Omental fat pad (tissue), 4 donors: ENCODE results near the gene NOLC1. TPM values are rescaled to one million over a fixed set of nuclear protein-coding genes. Genes with fewer than 3 reads are reported as not detected.

Experiments used
- ATAC-seq: fragments of 150-250 bp; one replicate; pipeline ENCODE4 v1.9.1; 2016; ENCODE audit warnings: mild to moderate bottlenecking, moderate library complexity; ENCODE audit not compliant: low FRiP score
- DNase-seq: peaks from one replicate; pipeline ENCODE4 v3.0.0-alpha.2; 2019; ENCODE audit warnings: low spot score
- CTCF ChIP-seq, 3 donors: fragments of 450-650 bp; IDR thresholded peaks; one replicate each; pipeline ENCODE4 v1.5.1; 2016 to 2017; ENCODE audit warnings: antibody characterized with exemption in 3 of 3, mild to moderate bottlenecking in 3 of 3, moderate library complexity in 2 of 3
- total RNA-seq, 4 donors: library from RNA; depleted of rRNA; stranded (reverse); fragments of >200 nt; gene quantifications; one replicate each; pipeline ENCODE4 v1.1.0, GENCODE V29; 2016

NOLC1 gene
- total RNA-seq, 4 donors from 2014 or later = 35.3 to 229 (median 81.7) TPM

- TF ChIP-seq CTCF (IDR thresholded peaks at IDR 0.05) = no peak
- ATAC-seq (no peak), DNase-seq (no peak)
Measured at GRCh38 chr10:102147561-102147960, 4.6 kb upstream of the NOLC1 start.

GRCh38 chr10:102148275-102148674 lies 3.9 kb upstream of the NOLC1 start:
- no peak for ATAC-seq
- no peak for TF ChIP-seq CTCF (IDR thresholded peaks at IDR 0.05)

GRCh38 chr10:102150970-102151773 lies 1.0 kb upstream of the NOLC1 start:
- no peak for TF ChIP-seq CTCF (IDR thresholded peaks at IDR 0.05)
- peak; percentile 49 for ATAC-seq
- no peak for DNase-seq

More at GRCh38 chr10:102148275-102148674, 3.9 kb upstream of the NOLC1 start:
- no peak for DNase-seq

GRCh38 chr10:102152545-102152890 lies 329 bp downstream of the NOLC1 start:
- no peak for TF ChIP-seq CTCF (IDR thresholded peaks at IDR 0.05)
- no peak for DNase-seq
- peak; percentile 5 for ATAC-seq

DNA sequence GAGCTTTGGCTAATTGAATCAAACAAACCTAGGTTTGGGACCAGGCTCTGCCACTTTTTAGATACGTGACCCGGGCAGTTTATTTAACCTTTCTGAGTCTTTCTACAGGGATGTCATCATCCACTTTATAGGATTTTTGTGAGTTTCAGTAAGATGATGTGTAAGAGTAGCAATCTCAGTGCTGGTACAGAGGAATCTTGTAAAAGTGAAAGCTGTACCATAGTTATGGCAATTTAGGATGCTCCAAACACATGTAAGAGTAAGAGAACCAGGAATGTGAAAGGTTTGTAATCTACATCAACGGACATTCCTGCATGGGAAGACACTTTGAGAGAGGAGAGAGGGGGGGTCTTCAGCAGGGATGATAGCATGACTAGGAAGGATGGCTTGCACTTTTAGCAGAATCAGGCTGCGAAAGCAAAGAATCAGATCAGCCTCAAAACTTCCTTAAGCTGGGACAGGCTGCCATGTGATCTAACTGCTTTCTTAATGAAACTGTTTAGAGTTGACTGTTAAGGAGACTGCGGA lies 968 bp downstream of the NOLC1 start:
- ATAC-seq (no peak), DNase-seq (no peak)
- TF ChIP-seq CTCF (IDR thresholded peaks at IDR 0.05) = no peak

GRCh38 chr10:102154466-102155116 lies 2.4 kb downstream of the NOLC1 start:
- ATAC-seq = no peak
- DNase-seq = no peak
- no peak for TF ChIP-seq CTCF (IDR thresholded peaks at IDR 0.05)
